GM19467 (cell line): ENCODE measurements around the gene SLC35A2.
A peak's percentile ranks its signal among the peaks of the same experiment; 100 is the strongest.
"Not testable (repeated sequence)": the region's sequence is repeated elsewhere in the genome, so short reads cannot be mapped to it uniquely, and the experiment has no call there.

Experiments
- ATAC-seq: cut with Tn5 transposase; IDR thresholded peaks from one replicate; pipeline ENCODE4 v1.9.1; 2021; ENCODE audit warnings: mild to moderate bottlenecking, moderate library complexity; ENCODE audit not compliant: unreplicated experiment

Gene SLC35A2

GRCh38 chrX:48903290-48903689 is 8.2 kb downstream of the SLC35A2 start:
- no peak for ATAC-seq

GRCh38 chrX:48902776-48903175 is 8.7 kb downstream of the SLC35A2 start:
- ATAC-seq = no peak

- no peak for ATAC-seq
These were observed 9.3 kb downstream of the SLC35A2 start for GRCh38 chrX:48902135-48902534.

- no peak for ATAC-seq
These were observed 10.4 kb downstream of the SLC35A2 start for GRCh38 chrX:48901069-48901468.

- ATAC-seq = no peak
These were observed 12.4 kb downstream of the SLC35A2 start for GRCh38 chrX:48899078-48899410.

GRCh38 chrX:48897625-48898306 is 13.7 kb downstream of the SLC35A2 start, which contains the start of the genes PQBP1 and TIMM17B:
TSS of gene PQBP1 (plus strand) at chrX:48897930. CDS start at chrX:48898510, 580 bp downstream.
TSS of gene TIMM17B (minus strand) at chrX:48897768. CDS start at chrX:48897749, 19 bp downstream.
- ATAC-seq = peak; percentile 83

DNA sequence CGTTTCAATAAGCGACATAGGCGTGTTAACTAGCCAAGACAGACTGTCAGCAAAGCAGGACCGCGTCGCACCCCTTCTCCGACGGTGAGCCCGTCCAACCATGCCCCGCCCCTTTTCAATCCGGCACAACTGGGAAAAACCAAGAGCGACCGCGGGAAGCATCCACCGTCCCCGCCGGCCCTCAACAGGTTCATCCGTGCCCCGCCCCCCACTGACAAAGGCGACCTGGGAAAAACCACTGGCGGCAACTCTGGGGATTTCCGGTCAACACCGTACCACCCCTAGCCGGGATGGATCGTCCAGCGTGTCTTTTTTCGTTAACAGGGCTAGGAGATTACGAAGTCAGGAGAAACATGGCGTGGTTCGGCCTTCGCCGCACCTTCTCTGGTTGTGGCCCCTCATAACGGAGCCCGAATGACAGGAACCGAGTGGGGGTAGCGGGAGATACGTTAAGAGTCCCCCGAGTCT is 14.3 kb downstream of the SLC35A2 start:
- ATAC-seq = peak; percentile 11

- no peak for ATAC-seq
These were observed 14.8 kb downstream of the SLC35A2 start for GRCh38 chrX:48896611-48897011.

GRCh38 chrX:48894891-48895290 is 16.6 kb downstream of the SLC35A2 start:
- no peak for ATAC-seq

GRCh38 chrX:48893556-48894348 is 17.7 kb downstream of the SLC35A2 start:
- ATAC-seq = no peak

- ATAC-seq = no peak
These were observed 18.6 kb downstream of the SLC35A2 start for GRCh38 chrX:48892896-48893295.

DNA sequence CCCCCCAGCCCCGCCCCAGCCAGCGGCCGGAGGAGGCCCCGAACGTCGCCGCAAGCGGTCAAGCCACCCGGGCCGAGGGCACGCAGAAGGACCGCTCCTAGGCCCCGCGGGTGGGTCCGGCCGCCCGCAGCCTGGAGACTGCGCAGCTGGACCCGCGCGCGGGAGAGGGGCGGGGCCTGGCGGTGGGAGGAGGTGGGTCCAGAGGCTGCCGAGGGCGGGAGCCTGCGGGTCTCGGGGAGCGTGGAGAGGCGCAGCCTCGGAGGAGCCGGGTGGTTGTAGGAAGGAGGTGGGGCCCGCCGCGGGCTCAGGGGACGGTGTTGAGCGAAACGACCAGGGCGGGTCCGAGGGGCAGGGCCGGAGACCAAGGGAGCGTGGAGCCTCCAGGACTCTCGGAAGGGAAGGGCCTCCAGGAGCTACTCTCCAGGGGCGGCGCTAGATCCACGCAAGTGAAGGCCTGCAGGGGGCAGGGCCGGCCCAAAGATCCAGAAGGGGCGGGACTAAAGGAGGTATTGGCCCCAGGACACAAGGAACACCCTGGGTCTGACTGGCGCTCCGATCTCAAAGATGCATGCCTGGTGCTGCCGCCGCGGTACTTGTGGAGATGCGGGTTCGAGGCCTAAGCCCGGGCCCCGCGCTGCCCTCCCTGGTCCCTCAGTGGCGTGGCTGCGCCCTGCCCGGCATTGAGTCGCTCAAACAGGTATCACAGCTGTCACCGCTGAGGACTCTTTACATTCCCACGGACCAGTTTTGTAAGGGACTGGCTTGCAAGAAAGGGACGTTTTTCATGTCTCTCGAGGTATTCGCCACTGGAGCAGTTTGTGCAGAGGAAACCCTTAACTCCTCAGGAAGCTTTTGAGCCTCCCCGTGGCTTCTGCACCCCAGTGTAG is 19.8 kb downstream of the SLC35A2 start:
- peak; percentile 69 for ATAC-seq

DNA sequence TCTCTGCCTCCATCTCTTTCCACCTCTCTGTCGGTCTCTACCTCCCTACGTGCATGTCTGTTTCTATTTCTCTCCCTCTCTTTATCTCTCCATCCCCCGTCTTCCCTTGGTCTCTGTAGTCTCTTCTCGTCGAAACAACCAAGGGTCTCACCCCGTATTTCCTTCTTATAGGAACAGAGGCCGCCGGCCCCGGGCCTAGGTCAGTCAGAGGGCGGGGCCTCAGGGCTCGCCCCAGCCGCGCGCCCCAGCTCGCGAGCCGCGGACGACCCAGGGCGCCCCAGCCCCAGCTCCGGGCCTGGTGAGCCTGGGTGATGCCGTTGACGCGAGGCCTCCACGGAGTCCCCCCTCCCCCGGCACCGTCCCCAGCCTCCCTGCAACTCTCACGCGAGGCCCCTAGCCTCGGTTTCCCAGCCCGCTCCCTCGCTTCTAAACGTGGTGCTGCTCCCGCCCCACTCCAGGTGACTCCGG is 20.5 kb downstream of the SLC35A2 start:
- peak; percentile 27 for ATAC-seq

GRCh38 chrX:48890296-48890925 is 21.0 kb downstream of the SLC35A2 start:
- ATAC-seq = no peak

- not testable (repeated sequence) for ATAC-seq
These were observed 24.9 kb downstream of the SLC35A2 start for GRCh38 chrX:48886586-48886985.

GRCh38 chrX:48883729-48884128 is 27.7 kb downstream of the SLC35A2 start:
- ATAC-seq = no peak

GRCh38 chrX:48876944-48877343 is 34.5 kb downstream of the SLC35A2 start:
- not testable (repeated sequence) for ATAC-seq

- not testable (repeated sequence) for ATAC-seq
These were observed 39.4 kb downstream of the SLC35A2 start for GRCh38 chrX:48872017-48872416.

DNA sequence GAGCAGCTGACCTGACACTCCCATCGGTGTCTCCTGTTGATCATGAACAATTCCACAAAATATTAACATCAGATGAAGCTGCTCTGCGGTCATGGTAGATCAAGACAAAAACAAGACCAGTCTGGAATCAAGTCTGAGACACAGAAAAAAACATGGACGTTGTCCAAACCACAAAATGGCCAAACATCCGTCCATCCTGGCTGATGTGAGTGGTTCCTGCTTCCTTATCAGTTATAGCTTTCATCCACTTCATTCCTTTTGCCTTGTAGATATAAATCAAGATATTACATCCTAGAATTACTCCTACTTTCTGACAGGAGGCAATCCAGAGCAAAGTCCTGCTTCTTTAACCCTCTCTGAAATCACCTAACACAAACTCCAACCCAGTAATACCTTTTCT is 47.2 kb downstream of the SLC35A2 start:
- ATAC-seq = no peak

DNA sequence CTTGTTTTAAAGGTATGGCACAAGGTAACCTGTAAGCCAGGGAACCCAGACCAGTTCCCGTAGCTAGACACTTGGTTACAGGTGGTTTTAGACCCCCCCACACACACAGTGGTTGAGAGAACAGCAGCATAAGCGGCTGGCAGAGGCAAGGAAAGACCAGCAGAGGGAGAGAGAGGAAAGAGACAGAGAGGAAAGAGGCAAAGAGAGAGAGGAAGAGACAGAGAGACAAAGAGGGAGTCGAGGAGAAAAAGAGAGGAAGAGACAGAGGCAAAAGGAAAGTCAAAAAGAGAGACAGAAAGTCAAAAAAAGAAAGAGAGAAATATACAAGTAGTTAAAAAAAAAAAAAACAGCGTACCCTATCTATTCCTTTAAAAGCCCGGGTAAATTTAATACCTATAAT is 56.5 kb downstream of the SLC35A2 start:
- no peak for ATAC-seq
